NB4 (cell line): Measurements from ENCODE around the gene DAGLA.

ENCODE experiments used
- CTCF ChIP-seq: IDR thresholded peaks from one replicate; pipeline ENCODE4 v1.5.1; 2012; ENCODE audit warnings: low read depth, low read length
- POLR2A ChIP-seq: IDR thresholded peaks from 2 replicates; pipeline ENCODE4 v1.6.1; 2011; ENCODE audit warnings: mild to moderate bottlenecking; ENCODE audit not compliant: insufficient read length; ENCODE audit errors: extremely low read depth

- TF ChIP-seq CTCF (no peak), POLR2A (no peak)
These were observed 8.4 kb downstream of the DAGLA start for GRCh38 chr11:61688365-61689163.
